GM19043 (cell line): ENCODE data around the gene THSD4.
"Not testable (repeated sequence)": the region's sequence is repeated elsewhere in the genome, so short reads cannot be mapped to it uniquely, and the experiment has no call there.

Source experiments
- ATAC-seq: cut with Tn5 transposase; IDR thresholded peaks from one replicate; pipeline ENCODE4 v1.9.1; 2021; ENCODE audit warnings: low read depth; ENCODE audit not compliant: unreplicated experiment

The THSD4 gene

GRCh38 chr15:71118881-71119632 lies 3.8 kb downstream of the THSD4 start:
- no peak for ATAC-seq

GRCh38 chr15:71120428-71120944 lies 5.2 kb downstream of the THSD4 start:
- ATAC-seq = no peak

GRCh38 chr15:71121442-71121841 lies 6.2 kb downstream of the THSD4 start:
- ATAC-seq = no peak

- ATAC-seq = no peak
Measured at GRCh38 chr15:71124937-71125790, 9.9 kb downstream of the THSD4 start.

- no peak for ATAC-seq
Measured at GRCh38 chr15:71125831-71126450, 10.7 kb downstream of the THSD4 start.

GRCh38 chr15:71127083-71127482 lies 11.8 kb downstream of the THSD4 start:
- no peak for ATAC-seq

GRCh38 chr15:71128159-71128558 lies 12.9 kb downstream of the THSD4 start:
- not testable (repeated sequence) for ATAC-seq

- no peak for ATAC-seq
Measured at GRCh38 chr15:71128939-71129562, 13.8 kb downstream of the THSD4 start.

- no peak for ATAC-seq
Measured at GRCh38 chr15:71129669-71130068, 14.4 kb downstream of the THSD4 start.

GRCh38 chr15:71131601-71132362 lies 16.5 kb downstream of the THSD4 start:
- ATAC-seq = no peak

- ATAC-seq = no peak
Measured at GRCh38 chr15:71133747-71134472, 18.6 kb downstream of the THSD4 start.

GRCh38 chr15:71136159-71136783 lies 21.0 kb downstream of the THSD4 start:
- ATAC-seq = no peak

GRCh38 chr15:71136793-71137518 lies 21.7 kb downstream of the THSD4 start:
- ATAC-seq = no peak

- ATAC-seq = no peak
Measured at GRCh38 chr15:71138473-71138872, 23.2 kb downstream of the THSD4 start.

- ATAC-seq = no peak
Measured at GRCh38 chr15:71139241-71139640, 24.0 kb downstream of the THSD4 start.

GRCh38 chr15:71141572-71141971 lies 26.3 kb downstream of the THSD4 start:
- no peak for ATAC-seq

- no peak for ATAC-seq
Measured at GRCh38 chr15:71142780-71143179, 27.5 kb downstream of the THSD4 start.
